IPS-11a (cell line): ENCODE results near the gene OXCT1.
"Not testable (repeated sequence)": the region's sequence is repeated elsewhere in the genome, so short reads cannot be mapped to it uniquely, and the experiment has no call there.

Experiments
- H3K4me3 ChIP-seq: one replicate; pipeline ENCODE4 v1.5.1; 2013; ENCODE audit warnings: low read depth, low read length, control low read depth

The OXCT1 gene

DNA sequence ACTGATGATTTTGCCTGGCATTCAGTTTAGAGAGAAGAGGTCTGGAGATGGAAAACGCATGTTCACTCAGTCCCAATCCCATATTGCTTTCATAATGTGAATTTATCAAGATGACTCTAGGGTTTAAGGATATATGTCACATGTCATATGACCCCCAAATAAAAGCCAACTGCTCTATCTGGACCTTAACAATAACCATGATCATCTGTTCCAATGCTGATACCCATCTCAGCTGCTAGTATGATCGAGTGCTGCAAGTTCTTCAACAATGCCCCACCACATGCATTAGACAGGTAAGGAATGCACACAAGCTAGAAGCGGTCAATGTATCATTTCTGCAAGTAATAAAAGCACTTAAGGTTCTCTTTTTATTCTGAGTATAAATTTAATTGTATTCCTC lies 91.8 kb downstream of the OXCT1 start:
- H3K4me3 ChIP-seq: no peak overlapping the region

DNA sequence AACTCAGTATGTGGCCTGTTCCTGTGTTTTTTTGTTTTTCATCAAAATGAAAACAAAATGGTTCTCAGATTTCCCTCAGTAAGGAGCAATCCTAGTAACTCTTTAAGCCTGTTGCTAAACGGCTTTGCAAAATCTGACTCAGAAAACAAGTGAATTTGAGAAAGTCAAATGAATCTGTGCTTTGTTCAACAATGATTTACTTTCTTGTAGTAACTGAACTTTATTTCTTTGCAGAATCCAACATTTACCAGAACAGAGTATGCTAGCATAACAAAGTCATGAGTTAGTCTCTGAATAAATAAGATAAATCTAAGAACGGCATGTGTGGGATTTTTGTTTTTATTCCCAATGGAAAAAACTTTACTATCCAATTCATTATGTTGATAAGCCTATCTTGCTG lies 93.8 kb downstream of the OXCT1 start:
- H3K4me3 ChIP-seq: no peak overlapping the region

DNA sequence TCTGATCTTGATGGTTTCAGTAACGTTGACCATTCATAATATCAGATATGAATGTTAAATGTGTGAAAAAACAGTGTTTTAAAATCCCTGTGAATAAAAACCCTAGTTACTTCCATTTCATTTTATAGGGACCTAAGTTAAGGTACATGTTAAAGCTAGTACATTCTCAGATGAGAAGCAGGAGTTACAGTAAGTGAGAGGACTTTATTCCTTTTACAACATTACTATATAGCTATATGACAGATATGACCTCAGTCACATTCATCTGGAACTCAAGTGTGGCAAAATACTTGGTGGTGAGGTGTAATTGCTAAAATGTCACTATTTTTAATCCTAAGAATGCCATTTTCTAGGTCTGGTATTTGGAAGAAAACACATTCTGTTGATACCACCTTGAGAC lies 96.4 kb downstream of the OXCT1 start:
- H3K4me3 ChIP-seq: no peak overlapping the region

DNA sequence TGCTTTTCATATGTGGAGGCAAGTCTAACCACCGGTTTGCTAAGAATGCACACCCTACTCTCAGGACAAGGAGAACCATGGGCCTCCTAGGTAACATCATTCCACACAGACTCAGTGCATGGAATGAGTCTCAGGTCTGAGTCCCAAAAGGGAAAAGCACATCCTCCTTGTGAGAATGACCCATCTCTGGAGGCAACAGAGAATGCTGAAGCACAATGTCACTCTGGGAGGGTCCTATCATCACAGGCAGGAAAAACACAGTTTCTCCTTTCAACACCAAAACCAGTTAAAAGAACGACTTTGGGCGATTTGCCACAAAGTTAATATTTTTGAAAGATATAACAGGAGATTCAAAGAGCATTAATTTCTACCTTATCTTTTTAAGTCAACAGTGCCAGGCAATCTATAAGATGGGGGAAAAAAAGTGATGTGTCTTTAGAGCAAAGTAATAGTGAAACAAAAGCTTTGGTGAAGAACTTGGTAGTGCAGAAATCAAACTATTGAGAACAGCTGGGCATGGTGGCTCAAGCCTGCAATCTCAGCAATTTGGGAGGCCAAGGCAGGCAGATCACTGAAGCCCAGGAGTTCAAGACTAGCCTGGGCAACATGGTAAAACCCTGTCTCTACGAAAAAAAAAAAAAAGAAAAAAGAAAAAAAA lies 97.3 kb downstream of the OXCT1 start:
- no peak overlapping the region for H3K4me3 ChIP-seq

DNA sequence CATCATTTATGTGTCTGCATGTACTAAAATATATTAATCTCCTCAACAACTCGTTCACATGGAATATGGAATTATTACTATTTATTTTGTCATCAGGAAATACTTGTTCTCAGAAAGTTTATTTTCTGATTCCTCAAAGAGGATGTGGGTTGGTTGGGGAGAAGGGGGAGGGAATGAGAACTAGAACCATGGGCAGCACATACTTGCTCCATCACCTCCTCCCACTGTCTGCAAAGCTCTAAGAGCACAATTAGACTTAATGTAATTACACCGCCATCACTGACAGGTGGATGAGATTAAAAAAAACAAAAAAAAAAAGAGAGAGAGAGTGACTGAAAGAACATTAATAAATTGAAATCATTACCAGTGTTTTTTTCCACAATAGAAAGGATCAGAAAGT lies 98.2 kb downstream of the OXCT1 start:
- H3K4me3 ChIP-seq: no peak overlapping the region

DNA sequence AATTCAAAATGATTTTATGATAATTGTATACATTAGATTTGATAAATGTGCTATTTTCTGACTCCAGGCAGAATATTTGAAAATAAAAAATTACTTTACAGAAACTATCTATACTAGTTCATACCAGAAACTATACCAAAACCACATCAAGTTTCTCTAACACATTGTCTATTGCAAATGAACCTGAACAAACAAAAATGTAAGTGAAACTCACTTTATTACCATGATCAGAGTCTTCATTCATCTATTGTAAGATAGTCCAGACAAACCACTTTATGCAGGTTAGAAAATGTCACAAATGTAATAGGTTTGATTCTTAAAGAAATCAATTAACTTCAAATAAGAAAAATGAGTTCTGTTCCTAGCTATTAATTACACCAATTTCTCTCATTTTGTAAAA lies 99.4 kb downstream of the OXCT1 start:
- no peak overlapping the region for H3K4me3 ChIP-seq

DNA sequence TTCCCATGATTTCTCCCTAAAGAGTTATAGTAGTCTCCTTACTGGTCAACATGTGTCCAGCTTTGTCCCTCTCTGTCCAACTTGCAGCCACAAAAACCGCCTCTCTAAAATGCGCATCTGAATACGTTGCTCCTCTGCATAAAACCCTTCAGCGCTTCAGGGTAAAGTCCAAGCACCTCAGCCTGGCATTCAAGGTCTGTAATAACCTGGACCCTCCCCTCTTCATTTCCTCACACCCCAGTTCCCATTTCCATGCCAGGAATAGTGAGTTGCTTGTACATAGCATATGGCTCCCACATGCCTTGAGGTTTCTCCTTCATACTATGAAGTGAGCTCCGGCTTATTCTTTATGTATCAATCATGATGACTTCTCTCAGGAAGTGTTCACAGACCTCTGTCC lies 101.5 kb downstream of the OXCT1 start:
- H3K4me3 ChIP-seq: no peak overlapping the region

DNA sequence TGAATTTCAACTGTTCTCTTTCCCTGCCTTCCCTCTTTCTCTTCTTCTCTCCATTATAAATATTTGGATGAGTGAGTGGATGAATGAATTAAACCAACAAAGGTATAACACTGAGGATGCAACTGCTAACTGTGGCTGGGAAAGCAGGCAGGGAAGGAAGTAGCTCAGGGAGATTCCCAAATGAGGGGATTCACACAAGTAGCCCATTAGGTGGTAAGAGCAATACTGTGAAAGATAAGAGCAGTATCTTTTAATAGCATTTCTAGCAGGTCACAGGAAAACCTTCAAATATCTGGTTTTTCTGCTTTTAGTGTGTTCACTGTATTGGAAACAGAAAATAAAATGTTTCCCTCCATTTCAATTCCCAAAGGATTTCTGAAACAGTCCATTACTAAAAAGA lies 105.6 kb downstream of the OXCT1 start:
- H3K4me3 ChIP-seq: no peak overlapping the region

DNA sequence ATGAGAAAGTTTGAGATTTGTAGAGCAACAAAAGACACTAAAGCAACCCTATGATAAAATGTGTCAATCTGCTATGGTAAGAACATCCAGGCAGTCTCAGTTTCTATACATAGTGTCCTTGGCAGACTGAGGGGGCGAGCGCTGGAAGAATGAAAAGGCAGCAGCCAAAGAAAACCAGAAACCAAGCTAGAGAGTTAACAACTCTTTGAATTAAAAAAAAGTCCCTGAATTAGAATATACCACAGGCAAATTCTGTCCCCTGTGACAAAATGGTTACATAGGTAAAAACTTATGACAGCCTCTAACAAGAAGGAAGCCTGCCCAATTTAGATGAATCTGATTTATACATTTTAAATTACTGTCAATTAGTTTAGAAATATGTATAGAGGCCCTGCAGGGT lies 106.7 kb downstream of the OXCT1 start:
- no peak overlapping the region for H3K4me3 ChIP-seq

DNA sequence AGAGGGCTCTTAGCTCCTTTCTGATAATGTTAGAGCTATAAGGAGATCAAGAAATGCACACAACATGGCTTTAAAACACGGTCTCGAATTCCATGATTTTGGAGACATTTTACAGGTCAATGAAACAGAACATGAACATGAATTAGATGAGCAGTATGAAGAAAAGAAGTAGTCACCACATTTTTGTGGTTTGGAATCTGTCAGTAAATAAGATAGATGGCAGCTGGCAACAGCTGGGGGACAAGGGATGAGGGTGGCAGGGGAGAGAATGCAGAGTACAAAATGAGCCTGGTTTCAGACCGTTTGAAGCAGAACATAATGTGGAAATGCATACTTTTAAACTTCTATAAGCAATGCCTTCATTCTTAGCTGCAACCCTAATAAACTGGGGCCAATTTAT lies 107.1 kb downstream of the OXCT1 start:
- no peak overlapping the region for H3K4me3 ChIP-seq

DNA sequence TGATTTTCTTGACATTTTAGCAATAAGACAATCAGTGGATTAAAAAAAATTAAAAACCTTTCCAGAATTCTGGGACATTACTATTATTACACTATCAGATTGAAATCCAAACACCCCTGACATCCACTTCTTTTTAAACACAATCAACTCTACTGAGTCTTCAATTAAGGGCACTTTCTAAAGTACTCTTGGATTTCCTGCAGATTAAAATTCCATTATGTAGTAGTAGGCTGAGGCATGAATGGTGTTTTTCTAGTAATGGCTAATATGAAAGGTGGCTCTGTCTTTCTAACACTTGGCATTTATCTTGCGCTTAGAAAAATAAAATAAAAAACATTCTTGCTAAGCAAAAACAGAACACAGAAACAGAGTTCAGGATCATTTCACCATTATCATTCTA lies 107.8 kb downstream of the OXCT1 start:
- H3K4me3 ChIP-seq: no peak overlapping the region

DNA sequence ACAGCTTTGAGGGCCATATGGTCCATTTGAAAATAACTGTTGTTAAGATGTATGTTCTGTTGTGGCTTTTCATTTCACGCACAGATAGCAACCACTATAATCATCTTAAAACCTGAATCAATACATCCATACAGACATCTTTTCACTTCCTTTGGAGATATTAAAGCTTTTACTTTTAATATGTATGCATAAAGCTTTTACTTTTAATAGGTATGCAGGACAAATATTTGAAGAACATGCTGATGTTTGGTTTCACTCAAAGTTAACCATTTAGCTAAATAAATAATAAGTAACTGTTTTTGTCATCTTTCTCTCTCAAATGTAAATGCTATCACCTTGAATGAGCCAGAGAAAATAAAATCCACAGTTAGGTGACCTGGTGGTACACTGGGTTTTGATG lies 108.6 kb downstream of the OXCT1 start:
- H3K4me3 ChIP-seq: no peak overlapping the region

DNA sequence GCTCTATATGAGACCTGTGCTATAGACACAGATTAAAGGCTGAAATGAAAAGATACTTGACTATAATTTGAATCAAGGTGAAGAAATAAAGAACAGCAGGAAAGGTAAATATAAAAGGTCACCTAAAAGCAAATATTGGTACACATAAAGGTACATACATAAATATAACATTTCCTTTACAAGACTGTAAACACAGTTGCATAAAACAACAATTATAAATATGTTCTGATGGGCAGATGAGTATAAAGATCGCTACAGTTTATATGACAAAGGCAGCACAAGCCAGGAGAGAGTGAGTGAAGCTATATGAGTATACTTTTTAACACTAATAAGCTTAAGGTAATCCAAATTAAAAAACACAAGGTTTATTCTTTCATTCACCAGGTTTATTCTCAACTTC lies 114.5 kb downstream of the OXCT1 start:
- no peak overlapping the region for H3K4me3 ChIP-seq

DNA sequence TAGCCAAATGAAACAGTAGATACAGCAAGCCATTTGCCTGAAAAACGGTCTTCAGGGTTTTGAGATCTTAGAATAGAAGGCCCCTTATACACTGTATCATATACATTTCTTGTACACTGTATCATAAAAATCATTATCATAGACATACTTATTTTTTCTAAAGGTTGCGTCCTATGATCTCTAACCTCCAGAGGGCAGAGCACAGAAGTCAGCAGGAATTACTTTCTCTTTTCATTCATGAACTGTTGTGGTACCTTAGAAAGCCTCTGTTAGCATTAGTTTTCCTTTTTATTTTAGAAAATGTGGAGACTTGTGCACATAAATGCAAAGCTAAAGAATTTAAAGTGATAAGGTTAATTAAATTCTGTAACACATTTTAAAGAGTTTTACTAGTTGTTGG lies 115.4 kb downstream of the OXCT1 start:
- no peak overlapping the region for H3K4me3 ChIP-seq

DNA sequence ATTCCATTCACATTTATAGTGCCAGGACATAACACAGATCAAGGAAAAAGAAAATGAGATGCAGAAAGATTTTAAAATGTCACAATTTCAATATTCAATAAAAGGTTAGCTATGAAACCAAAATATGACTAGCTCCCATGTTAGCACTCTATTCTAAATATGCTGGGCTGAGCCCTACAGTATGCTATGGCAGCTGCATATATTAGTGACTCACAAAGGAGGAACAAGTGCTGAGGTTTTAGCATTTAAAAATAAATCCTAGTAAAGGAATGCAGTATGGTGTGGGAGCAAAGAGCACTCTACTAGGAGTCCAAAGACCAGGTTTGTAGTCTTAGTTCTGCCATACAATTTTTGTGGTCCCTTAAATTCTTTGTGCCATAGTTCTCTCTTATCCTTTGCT lies 118.4 kb downstream of the OXCT1 start:
- H3K4me3 ChIP-seq: no peak overlapping the region

DNA sequence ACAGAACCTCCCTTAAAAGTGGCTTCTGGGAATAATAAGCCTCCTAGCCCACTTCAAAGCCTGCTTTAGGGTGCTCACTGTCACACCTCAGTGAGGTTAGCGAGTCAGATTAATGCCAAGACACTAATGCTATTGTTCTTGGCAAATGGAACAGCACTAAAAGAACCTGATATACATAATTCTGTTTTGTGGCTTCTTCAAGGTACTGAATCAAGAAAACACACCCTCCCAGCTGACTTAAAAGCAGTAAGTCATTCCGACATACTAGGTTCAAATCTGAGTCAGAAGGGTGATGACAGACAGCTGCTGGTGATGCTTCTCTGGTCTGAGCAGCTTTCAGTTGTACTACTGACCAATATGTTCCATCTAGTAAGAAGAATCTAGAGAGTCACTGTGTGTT lies 121.6 kb downstream of the OXCT1 start:
- no peak overlapping the region for H3K4me3 ChIP-seq

DNA sequence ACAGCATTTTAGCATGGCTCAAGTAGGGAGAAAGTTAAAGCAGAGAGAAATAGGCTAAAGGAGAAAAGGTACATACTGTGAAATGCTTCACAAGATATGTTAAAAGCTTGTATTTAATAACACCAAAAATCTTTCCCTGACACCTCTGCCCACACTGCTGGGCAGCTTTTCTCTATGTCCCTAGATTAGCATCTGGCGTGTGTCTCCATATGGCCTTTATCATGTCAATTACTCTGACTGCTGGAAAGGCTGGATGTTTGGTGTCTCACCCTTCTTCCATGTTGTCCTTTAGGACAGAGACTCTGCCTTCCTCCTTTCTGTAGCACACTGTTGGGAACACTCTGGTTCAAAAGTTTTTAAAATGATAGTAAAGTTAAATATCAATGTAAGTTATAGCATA lies 122.5 kb downstream of the OXCT1 start:
- no peak overlapping the region for H3K4me3 ChIP-seq

DNA sequence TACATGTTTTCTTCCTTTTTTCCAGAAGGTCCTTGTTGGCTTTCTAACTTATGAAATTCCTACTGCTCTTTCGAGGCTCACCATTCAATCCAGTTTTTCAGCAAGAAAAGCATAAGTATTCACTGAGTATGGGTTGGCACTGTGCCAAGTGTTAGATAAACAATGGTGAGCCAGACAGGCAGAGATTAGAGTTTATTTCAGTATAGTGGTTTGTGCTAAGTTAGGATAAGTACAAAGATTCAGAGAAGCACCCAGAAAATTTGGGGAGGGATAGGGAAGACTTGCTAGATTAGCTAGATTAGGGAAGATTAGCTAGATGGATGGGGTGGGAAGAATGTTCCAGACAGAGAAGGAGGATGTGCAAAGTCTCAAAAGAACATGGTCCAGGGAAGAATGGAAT lies 122.9 kb downstream of the OXCT1 start:
- H3K4me3 ChIP-seq: no peak overlapping the region

DNA sequence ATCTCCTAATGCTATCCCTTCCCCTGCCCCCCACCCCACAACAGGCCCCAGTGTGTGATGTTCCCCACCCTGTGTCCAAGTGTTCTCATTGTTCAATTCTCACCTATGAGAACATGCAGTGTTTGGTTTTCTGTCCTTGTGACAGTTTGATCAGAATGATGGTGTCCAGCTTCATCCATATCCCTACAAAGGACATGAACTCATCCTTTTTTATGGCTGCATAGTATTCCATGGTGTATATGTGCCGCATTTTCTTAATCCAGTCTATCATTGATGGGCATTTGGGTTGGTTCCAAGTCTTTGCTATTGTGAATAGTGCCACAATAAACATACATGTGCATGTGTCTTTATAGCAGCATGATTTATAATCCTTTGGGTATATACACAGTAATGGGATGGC lies 127.6 kb downstream of the OXCT1 start:
- H3K4me3 ChIP-seq: not testable (repeated sequence)

DNA sequence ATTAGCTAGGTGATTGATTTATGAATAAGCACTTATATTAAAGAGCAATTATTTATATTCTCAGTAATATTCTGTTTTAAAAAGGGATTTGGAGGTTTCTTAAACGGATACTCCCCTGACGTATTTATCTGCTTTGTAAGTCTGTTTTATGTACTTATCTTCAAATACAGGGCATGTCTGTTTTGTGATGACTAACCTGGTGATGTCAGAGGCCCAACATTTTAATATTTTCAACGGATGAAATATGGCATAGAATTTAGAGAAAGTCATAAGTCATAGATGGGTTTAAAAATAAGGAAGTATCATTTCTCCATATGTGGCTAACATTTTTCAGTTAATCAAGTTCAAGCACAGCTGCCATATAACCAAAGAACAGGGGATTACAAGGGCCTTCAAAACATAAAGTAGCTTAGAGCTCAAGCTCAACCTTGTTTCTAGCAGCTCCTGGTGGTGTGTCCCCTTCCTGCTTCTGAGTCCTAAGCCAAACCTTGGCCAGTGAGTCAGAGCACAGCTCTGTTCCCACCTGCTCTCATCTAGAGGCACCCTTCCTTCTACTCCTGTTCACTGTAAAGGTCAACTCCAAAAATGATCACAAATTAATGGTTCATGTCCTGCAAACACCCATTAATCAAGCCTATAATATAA lies 131.4 kb downstream of the OXCT1 start:
- no peak overlapping the region for H3K4me3 ChIP-seq

DNA sequence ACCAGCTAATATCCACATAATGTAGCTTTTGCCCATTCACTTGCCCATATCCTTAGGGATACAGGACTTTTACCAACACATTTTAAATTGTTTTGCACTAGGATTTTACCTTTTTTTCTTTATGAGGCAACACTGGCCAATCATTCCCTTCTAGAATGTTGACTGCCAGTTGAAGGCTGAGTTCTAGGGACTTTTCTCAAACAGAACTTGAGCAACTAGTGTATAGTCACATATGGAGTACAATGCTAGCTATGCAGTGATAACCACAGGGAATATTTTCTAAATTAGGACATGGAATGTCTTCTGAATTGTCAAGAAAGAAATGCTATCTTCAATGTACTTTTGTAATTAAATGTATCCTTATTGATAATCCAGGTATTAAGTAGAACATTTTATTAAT lies 133.6 kb downstream of the OXCT1 start:
- no peak overlapping the region for H3K4me3 ChIP-seq

DNA sequence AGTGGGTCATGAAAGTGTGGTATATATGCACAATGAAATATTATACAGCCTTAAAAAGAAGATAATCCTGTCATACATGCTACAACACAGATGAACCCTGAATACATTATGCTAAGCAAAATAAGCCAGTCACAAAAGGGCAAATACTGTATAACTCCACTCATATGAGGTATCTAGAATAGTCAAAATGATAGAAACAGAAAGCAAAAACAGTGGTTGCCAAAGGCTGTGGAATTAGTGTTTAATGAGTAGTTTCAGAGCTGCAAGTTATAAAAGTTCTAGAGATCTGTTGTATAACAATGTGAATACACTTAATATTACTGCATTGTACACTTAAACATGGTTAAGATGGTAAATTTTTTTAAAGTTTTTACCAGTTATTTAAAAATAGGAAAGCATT lies 135.0 kb downstream of the OXCT1 start:
- no peak overlapping the region for H3K4me3 ChIP-seq

DNA sequence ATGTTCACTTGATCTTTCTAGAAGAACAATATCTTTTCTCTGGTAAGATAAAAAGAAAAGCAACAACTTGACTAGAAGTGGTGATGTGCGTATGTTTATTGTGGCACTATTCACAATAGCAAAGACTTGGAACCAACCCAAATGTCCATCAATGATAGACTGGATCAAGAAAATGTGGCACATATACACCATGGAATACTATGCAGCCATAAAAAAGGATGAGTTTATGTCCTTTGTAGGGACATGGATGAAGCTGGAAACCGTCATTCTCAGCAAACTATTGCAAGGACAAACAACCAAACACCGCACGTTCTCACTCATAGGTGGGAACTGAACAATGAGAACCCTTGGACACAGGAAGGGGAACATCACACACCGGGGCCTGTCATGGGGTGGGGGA lies 140.8 kb downstream of the OXCT1 start:
- not testable (repeated sequence) for H3K4me3 ChIP-seq
